GM21737 (cell line): ENCODE measurements around the gene NRDC.

ENCODE experiments used
- ATAC-seq: cut with Tn5 transposase; IDR thresholded peaks from one replicate; pipeline ENCODE4 v1.9.1; 2021; ENCODE audit warnings: mild to moderate bottlenecking, moderate library complexity; ENCODE audit not compliant: unreplicated experiment

The NRDC gene, protein sequence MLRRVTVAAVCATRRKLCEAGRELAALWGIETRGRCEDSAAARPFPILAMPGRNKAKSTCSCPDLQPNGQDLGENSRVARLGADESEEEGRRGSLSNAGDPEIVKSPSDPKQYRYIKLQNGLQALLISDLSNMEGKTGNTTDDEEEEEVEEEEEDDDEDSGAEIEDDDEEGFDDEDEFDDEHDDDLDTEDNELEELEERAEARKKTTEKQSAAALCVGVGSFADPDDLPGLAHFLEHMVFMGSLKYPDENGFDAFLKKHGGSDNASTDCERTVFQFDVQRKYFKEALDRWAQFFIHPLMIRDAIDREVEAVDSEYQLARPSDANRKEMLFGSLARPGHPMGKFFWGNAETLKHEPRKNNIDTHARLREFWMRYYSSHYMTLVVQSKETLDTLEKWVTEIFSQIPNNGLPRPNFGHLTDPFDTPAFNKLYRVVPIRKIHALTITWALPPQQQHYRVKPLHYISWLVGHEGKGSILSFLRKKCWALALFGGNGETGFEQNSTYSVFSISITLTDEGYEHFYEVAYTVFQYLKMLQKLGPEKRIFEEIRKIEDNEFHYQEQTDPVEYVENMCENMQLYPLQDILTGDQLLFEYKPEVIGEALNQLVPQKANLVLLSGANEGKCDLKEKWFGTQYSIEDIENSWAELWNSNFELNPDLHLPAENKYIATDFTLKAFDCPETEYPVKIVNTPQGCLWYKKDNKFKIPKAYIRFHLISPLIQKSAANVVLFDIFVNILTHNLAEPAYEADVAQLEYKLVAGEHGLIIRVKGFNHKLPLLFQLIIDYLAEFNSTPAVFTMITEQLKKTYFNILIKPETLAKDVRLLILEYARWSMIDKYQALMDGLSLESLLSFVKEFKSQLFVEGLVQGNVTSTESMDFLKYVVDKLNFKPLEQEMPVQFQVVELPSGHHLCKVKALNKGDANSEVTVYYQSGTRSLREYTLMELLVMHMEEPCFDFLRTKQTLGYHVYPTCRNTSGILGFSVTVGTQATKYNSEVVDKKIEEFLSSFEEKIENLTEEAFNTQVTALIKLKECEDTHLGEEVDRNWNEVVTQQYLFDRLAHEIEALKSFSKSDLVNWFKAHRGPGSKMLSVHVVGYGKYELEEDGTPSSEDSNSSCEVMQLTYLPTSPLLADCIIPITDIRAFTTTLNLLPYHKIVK

DNA sequence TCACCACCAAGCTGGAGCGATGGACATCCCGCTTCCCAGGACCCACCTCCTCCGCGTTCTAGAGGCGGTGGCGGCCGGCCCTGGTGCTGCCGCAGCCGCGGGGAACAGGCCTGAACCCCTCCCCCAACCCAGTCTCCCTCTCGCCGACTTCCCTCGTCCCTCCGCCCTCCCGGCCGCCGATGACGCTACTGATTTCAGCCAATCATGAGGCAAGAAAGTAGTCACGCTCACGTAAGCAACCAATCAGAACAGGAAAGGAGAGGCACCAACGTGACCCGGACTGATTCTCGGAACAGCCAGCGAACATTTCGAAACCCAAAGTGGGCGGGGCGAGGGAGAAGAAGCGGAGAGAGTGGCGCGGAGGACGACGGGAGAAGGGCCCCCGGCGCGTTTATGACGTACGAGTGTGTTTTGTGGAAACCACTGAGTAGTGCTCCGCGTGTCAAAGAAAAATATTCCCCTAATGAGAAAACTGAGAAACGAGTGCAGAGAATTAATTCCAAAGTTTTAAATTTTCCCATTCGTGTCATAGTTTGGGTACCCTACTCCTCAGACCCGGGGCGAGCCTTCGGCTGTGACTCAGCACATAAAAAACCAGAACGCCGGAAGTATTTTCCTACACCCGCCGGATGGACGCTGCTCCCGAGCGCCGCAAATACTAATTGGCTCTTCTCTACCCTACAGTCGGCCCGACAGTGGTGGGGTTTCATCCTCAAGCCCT is at the start of gene NRDC:
TSS of gene NRDC (minus strand) at position 112 of the 721 bp plus-strand sequence. CDS start 112 bp downstream, outside the sequence.
- peak; percentile 90 for ATAC-seq

DNA sequence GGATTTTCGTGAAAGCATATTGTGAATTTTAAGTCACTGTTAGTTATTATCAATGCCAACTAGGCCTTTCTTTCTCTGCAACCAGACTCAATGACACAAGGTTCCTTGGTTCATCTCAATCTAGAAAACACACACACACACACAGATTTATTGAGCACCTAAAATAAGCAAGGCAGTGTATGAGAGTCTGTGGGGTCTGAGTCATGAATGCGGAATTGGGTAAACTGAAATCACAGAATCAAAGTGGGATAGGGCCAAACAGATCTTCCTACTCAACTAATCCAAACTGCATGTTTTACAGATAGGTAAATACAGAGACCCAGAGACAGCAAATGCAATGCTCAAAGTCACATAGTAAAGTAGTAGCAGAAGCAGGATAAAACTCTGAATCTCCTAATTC is 48.5 kb upstream of the NRDC start:
- no peak for ATAC-seq

DNA sequence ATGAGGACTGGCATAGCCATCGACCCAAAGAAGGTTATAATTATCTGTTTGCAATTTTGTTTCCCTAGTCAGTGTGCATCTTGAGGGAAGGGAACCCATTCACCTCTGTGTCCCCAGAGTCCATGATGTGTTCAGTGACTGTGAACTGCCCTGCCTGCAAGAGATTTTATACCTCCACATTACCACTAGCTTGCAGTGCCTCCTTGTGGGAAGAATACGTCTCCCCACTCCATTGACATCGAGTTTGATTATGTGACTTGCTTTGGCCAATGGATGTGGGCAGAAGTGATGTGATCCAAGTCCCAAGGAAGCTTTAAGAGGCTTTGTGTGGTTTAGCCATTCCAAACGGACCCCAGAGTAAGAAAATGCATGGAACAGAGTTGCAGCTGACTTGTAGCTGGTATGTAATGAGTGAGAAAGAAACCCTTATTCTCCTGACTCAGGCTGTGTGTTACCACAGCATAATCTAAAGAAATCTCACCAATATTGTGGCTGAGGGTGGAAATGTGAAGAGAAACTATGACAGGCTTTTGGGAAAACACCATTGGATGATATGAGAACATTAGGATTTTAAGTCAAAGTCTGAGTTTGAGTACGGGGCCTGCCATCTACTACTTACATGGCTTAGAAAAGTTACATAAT is 47.8 kb upstream of the NRDC start:
- no peak for ATAC-seq

DNA sequence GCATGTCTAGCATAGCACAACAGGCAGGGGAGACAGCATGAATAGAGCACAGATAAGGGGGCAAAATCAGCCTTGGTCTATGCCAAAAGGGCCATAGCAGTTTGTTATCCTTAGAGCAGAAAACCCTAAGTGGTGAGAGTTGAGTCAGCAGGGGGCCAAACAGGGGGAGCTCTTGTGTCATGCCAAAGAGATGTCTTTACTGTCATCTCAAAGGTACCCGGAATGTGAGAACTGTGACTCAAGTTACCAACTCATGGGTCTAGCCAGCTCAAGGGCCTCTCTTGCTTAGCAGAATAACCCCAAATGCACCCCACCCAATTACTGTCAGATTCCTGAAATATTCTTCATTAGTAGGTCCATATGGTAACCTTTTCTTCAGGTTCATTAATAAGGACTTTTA is 45.9 kb upstream of the NRDC start:
- no peak for ATAC-seq

DNA sequence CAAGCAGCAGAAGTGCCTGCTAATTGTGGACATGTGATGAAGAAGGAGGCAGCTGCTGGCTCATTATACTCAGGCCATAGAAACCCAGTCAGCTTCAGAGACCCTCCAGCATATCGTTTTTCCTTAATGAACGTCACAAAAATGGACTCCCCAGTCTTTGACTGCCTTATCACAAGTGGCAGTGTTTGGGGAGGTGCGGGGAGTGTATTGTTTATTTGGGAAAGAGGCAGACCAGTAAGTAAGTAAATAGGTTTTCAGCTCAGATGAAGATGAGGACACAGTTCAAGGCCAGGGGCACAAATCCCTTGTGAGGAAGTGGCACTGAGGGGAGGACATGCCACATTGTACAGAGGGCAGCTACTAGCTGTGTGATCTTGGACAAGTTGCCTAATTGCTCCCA is 43.5 kb upstream of the NRDC start:
- no peak for ATAC-seq

DNA sequence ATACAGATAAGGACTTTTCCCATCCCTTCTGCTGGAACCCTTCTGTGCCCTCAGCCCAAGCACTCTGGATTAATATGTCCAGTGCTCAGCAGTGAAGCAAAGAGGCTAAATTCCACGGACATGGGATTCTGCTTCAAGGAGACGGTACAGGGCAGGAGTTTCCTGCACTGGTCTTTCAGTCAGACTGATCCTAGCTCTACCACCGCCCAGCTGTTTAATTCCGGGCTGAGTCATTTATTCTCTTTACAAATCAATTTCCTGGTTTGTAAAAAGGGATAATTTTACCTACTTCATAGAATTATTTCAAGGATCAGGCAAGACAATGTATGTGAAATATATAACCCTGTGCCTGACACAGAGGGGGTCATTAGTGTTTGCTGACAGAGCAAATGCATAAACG is 41.6 kb upstream of the NRDC start:
- ATAC-seq = no peak

DNA sequence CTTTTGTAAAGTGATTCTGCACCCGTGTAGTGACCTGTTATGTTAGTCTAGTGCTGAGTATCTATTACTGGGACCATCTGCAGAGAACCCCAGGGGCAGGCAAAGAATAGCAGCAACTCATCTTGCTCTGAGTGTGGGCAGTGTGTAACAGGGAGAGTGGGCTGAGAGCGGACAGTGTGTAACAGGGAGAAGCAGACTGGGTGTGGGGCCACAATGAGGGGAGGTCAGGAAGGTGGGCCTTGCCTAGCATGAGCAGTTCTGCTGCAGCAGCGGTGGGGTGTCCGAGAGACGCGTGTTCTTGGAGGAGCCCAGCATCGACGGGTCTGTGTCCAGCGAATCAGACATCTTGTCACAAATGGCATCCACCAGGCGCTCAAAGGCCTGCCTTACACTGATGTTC is 41.2 kb upstream of the NRDC start:
- no peak for ATAC-seq

DNA sequence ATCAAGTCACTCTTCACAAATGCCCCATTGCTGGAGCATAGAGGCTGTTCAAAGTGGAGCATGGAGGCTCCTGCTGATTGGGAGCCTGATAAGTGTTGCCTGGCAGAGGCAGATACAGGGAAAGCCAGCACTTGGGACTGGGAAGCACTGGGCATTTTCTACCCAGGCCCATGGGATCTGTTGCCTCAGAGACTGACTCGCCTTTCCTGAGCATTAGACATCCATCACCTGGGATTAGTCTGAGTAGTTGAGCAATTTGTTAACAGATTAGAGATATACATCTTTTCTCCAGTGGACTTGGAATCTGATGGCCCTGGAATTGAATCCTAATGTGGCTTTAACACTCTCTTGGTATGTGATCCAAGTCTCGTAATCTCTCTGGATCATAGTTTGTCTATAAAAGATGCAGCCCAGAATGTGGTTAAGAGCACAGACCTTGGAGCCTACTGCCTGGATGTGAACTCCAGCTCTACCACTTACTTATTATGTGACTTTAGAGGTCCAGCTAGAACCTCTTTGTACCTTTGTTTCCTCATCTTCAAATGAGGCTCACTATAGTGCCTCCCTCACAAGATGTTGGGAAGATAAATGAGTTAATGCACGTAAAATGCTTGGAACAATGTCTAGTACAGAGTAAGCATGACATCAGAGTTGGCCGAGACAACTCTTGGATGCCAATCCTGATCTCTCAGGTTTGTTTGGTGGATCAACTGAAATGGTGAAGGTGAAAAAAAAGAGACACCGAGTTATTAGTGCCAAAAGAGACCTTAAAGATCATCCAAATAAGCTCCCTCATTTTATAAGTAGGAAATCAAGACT is 38.3 kb upstream of the NRDC start:
- ATAC-seq = no peak

DNA sequence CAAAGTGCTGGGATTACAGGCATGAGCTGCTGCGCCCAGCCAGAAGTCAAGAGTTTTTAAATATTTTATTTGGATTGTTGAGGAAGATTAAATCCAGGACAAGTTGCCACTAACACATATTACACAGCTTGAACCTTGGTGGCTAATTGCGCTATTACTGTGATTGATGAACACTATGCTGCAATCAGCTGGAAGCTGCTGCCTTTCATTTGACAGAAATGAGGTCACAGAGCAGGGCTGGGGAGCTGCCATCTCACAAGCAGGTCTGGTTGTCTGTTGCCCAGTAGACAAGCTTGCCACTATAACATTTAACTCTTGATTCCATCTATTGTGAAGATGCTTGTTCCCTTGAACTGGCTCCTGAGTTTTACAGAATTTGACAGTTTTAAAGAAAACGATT is 37.4 kb upstream of the NRDC start:
- no peak for ATAC-seq

DNA sequence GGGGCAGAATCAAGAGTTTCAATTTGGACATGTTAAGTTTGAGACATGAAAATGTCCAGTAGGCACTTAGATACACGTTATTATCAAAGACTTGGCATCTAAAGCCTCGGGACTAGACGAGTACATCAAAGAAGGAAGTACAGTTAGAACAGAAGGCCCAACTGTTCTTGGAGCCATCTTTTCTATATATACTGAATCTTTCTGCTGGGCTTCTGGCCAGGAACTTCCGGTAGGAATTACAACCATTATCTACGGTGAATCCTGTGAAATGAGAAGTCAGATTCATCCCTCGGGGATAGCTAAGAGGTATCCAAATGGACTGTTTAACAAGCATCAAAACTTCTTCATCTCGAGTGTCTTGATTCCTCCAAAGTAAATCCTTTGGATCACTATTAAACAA is 34.4 kb upstream of the NRDC start:
- ATAC-seq = no peak

DNA sequence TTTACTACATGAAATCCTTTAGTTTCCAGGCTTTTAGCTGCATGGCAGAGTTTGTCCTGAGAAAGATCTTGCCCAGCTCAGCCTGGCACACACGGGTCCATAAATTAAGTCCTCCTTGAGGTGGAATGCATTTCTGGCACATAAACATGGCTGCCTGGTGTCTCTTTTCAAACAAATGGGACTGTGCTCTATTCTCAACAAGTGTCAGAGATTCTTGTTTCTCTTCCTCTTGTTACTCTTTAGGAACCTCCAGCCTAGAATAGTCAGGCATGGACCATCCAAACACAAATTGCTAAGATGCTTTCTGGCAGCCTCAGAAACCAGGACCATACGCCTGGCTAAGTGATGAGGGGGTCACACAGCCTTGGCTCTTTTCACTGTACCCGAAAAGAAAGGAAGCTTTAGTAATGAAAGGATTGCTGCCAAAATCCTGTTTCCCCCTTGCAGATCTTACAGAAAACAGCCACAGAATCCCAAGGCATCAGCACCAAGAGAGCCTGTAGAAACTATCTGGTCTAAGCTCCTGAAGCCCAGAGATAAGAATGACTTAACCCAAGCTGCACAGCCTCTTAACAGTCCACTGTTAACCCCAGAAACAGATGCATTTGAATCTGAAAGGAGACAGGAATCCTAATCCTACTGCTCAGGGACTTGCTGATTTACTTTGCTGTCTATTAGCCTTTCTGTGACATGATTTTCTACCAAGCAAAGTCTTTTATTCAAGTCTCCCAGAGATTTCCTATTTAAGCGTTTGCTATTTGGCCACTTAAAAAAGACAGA is 31.9 kb upstream of the NRDC start:
- ATAC-seq = no peak

DNA sequence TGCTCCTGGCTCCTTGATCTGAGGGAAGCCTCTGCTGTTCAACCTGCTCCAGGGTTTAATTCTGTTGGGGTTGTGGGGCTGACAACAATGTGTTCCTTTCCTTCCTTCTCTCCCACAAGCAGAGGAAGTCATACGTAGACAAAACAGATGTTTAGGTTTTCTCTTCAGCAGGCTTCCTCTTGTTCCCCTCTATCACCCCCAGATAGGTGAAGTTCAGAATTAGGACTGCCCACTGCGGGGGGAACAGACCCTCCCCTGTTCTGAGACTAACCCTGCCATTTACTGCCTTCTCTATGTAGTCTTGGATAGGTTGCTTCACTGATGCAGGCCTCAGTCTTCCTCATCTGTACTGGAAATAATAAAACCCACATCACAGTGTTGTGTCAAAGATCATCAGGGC is 30.0 kb upstream of the NRDC start:
- no peak for ATAC-seq

DNA sequence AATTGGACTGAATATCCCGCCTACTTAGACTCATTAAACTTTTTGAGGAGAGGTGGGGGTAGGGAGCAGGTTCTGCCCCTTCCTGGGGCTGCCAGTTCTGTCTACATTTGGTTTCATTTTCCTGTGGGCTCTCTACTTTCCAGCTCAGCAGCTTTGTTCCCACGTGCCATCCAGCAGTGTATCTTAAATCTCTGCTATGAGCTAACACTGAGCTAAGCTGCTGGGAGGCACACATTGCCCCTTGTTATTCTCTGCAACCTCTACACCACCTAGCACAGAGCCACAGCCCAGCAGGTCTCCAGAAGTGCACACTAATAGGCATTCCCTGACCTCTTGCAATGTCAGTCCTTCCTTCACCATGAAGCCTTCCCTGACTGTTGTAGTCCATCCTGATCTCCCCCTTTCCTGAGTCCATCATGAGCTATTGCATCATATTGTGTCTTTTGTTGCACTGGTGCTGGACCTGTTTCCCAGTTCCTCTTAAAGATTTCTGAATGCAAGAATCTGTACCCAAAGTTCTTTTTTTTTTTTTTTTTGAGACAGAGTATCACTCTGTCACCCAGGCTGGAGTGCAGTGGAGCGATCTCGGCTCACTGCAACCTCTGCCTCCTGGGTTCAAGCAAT is 28.7 kb upstream of the NRDC start:
- no peak for ATAC-seq

DNA sequence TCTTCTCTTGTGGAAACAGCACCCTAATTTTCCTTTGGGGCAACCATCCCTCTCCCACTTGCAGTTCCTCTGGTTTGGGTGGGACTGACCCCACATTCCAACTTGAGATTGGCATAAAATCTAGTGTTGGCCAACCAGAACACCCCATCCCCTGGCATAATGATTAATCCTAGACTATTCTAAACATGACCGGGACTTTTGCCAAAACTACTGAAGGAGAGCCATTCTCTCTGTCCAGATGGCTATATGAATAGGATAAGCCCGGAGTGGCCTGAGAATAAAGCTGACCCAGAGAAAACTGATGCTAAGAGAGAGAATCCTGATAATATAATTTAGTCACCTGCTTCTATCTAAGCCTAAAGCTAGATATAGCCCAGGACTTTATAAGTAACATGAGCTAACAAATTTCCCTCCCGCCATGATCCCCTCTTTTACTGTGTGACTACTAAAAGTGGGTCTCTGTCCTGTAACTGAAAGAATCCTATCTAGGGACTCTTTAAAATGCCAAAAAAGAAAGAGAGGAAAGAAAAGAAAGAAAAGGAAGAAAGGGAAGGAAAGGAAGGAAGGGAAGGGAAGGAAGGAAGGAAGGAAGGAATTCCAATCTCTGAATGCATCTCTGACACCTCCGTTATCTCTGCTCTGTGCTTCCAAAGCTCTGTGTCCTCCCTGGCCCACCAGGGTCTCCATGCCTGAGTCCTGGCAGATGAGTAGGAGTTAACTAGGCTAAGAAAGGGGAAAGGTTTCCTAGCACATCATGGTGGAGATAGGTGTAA is 28.0 kb upstream of the NRDC start:
- ATAC-seq = no peak

DNA sequence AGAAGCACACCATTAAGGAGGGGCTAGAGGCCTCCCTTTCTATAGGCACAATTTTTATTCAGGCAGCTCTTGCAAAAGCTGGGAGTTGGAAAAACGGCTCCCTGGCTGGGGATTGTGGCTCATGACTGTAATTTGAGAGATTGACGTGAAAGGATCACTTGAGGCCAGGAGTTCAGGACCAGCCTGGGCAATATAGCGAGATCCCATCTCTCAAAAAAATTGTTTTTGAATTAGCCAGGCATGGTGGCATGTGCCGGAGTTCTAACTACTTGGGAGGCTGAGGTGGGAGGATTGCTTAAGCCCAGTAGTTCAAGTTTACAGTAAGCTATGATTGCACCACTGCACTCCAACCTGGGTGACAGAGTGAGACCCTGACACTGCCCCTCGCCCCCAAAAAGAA is 23.9 kb upstream of the NRDC start:
- ATAC-seq = no peak

DNA sequence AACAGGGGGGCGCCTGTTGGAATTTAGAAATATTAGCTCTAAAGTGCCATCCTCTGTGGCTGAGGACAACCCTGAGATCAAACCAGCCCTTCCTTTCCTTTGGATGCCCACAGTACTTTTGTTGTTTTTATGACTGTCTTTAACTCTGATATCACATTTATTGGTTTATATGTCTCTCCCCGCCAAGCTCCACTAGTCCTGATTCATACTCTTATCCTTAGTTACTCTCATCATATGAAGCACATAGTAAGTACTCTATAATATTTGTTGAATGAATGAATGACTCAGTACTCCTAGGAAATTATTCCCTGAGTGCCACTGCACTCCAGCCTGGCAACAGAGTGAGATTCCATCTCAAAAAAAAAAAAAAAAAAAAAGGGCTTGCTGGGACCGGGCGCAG is 22.6 kb upstream of the NRDC start:
- no peak for ATAC-seq

DNA sequence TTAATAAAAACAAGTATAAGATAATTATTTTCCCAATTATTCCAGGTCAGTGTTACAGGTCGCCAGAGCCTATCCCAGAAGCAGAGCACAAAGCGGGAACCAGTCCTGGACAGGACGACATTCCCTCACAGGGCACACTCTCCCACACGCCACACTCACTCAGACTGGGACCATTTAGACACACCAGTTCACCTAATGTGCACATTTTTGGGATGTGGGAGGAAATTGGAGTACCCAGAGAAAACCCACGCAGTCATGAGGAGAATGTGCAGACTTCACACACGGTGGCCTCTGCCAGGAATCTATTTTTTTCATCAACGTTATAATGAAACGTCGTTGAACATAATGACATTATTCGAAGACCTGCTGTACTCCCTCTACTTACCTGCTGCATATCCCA is 20.5 kb upstream of the NRDC start:
- no peak for ATAC-seq
